Duodenal mucosa (tissue), 2 donors: ENCODE measurements around the gene GPA33.

Source experiments
- H3K27ac ChIP-seq: one replicate; pipeline ENCODE4 v1.7.0; 2013; ENCODE audit warnings: low read depth, low read length
- H3K27me3 ChIP-seq, 2 donors: one replicate each; pipeline ENCODE4 v1.7.0; 2013; ENCODE audit warnings: low read length in 2 of 2, control low read depth in 1 of 2; ENCODE audit not compliant: insufficient read depth in 2 of 2, control insufficient read depth in 1 of 2
- H3K36me3 ChIP-seq, 2 donors: one replicate each; pipeline ENCODE4 v1.7.0; 2013; ENCODE audit warnings: low read length in 2 of 2, control low read depth in 1 of 2; ENCODE audit not compliant: insufficient read depth in 2 of 2, control insufficient read depth in 1 of 2
- H3K4me1 ChIP-seq, 2 donors: one replicate each; pipeline ENCODE4 v1.7.0; 2013; ENCODE audit warnings: low read length in 2 of 2, control low read depth in 1 of 2; ENCODE audit not compliant: insufficient read depth in 2 of 2, control insufficient read depth in 1 of 2
- H3K4me3 ChIP-seq, 2 donors: one replicate each; pipeline ENCODE4 v1.7.0; 2013; ENCODE audit warnings: low read length in 2 of 2, low read depth in 1 of 2
- H3K9ac ChIP-seq, 2 donors: one replicate each; pipeline ENCODE4 v1.7.0; 2013; ENCODE audit warnings: low read length in 2 of 2, low read depth in 1 of 2
- H3K9me3 ChIP-seq, 2 donors: one replicate each; pipeline ENCODE4 v1.7.0; 2013; ENCODE audit warnings: low read length in 2 of 2, control low read depth in 1 of 2; ENCODE audit not compliant: control insufficient read depth in 1 of 2

Gene GPA33

DNA sequence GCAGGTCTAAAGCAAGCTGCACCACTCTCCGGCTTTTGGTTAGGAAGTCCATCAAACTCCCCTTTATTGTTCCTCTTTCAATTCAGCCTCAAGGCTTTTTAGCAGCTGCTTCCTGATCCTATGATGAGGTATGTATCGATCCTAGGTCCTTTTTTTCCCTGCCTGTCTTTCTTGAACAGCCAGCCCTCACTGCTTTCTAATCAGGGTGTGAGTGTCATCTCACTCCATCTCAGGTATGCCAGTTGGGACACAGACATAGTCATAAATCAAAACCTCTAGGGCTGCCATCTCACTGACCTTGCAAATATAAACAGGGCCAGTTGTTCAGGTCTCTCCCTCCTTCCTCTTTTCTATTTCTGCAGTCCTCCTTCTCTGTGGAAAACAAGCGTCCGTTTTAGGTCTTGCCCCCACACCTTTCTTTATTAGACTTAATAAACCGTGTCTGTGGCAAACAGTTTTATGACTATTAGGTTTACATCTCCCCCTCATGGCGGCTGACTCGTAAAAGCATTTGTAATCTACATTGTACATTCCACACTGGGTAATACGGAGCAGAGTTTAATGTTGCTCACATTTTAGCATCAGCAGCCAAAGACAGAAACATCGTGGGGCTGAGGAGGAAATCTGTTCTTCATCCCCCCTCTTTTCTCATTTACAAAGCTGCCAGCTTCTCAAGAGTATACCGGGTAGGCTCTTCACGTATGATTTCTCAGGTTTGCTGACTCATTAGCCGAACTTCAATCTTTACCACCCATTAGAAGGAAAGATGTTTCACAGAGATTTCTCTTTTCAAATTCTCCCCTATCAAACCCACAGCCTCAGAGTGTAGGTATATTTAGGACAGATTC is 15.3 kb upstream of the GPA33 start:
- H3K4me1 ChIP-seq = peaks cover 12 to 13% of the 10 kb centered on the region in 2 donors
- no peaks in the 10 kb centered on the region for H3K9me3 ChIP-seq
- H3K9ac ChIP-seq = peak overlapping the region in 1 of 2 donors; percentile 16
- H3K36me3 ChIP-seq = no peaks in the 10 kb centered on the region
- H3K27me3 ChIP-seq = no peaks in the 10 kb centered on the region
- H3K27ac ChIP-seq = no peak overlapping the region
- H3K4me3 ChIP-seq = no peak overlapping the region

DNA sequence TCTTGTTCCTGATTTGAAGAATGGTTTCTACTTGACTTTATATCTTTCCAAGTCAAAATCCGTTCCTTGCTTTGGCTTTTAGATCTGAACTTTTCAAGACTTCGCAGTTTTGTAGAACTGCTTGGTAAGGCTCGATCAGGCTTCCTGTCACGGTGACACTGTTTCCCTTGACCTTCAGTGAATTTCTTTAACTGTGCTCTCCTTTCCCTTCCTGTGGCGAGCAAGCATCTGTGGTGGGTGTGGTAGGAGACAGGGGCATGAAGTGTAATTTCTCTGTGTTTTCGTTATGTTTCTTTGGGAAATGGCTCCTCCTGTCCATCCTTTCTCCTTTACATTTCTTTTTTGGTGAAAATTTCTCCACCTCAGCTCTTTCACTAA is 14.1 kb upstream of the GPA33 start:
- Histone ChIP-seq H3K9ac (no peak overlapping the region), H3K4me3 (no peak overlapping the region), H3K27me3 (no peaks in the 10 kb centered on the region), H3K36me3 (no peaks in the 10 kb centered on the region), H3K27ac (no peak overlapping the region), H3K4me1 (peaks cover 12 to 15% of the 10 kb centered on the region in 2 donors), H3K9me3 (no peaks in the 10 kb centered on the region)

DNA sequence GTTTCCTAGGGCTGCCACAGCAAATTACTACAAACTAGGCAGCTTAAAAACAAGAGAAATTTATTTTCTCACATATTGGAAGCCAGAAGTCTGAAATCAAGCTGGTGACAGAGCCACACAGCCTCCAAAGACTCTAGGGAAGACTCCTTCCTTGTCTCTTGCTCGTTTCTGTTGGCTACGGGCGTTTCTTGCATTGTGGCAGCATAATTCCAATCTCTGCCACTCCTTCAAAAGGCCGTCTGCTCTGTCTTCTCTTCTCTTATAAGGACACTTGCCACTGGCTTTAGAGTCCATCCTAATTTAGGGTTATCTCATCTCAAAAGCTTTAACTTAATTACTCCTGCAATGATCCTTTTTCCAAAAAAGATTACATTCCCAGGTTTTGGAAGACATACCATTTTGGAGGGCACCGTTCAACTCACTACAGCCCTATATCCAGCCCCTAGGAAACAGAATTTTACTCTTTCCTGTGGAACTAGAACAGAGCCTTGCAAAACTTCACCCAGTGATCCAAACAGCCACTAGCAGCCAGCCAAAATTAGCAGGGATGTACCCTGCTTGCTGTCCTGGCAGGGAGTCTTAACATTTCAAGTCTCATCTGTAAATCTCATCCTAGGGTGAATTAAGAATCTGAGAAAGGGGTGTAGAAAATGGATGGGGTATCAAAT is 12.9 kb upstream of the GPA33 start:
- Histone ChIP-seq H3K9ac (no peak overlapping the region), H3K4me1 (peaks cover 12 to 15% of the 10 kb centered on the region in 2 donors), H3K27me3 (no peaks in the 10 kb centered on the region), H3K27ac (no peak overlapping the region), H3K36me3 (no peaks in the 10 kb centered on the region), H3K9me3 (no peaks in the 10 kb centered on the region), H3K4me3 (no peak overlapping the region)

DNA sequence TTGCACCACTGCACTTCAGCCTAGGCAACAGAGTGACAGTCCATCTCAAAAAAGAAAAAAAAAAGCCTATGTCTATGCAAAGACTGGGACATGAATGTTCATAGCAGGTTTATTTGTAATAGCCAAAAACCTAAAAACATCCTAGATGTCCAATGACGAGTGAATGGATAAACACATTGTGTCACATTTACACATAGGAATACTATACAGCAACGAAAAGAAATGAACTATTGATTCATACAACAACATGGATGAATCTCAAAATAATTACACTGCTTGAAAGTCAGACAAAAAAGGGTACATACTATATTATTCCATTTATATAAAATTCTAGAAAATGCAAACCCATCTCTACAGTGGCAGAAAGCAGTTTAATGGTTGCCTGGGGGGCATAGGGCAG is 11.6 kb upstream of the GPA33 start:
- Histone ChIP-seq H3K4me3 (no peak overlapping the region), H3K9me3 (no peaks in the 10 kb centered on the region), H3K27ac (no peak overlapping the region), H3K36me3 (no peaks in the 10 kb centered on the region), H3K9ac (no peak overlapping the region), H3K4me1 (peaks cover 12 to 15% of the 10 kb centered on the region in 2 donors), H3K27me3 (no peaks in the 10 kb centered on the region)

DNA sequence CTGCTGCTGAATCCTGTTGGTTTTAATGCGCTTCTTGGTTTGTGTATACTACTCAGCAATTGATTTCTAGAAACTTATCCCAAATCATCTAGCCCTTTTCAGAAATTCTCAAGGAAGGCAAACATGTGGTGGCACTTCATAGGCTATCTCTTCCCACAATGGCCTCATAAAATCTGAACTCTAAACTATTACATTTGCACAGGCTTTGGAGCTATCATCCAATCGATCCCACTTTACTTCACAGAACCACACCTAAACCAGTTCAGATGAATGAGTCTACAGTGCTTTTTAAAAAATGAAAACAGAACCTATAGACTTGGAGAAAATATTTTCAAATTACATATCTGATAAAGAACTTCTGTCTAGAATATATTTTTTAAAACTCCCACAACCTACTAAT is 10.6 kb upstream of the GPA33 start:
- Histone ChIP-seq H3K9me3 (no peaks in the 10 kb centered on the region), H3K27me3 (no peaks in the 10 kb centered on the region), H3K4me3 (no peak overlapping the region), H3K9ac (no peak overlapping the region), H3K27ac (no peak overlapping the region), H3K36me3 (no peaks in the 10 kb centered on the region), H3K4me1 (peaks cover 7 to 12% of the 10 kb centered on the region in 2 donors)

DNA sequence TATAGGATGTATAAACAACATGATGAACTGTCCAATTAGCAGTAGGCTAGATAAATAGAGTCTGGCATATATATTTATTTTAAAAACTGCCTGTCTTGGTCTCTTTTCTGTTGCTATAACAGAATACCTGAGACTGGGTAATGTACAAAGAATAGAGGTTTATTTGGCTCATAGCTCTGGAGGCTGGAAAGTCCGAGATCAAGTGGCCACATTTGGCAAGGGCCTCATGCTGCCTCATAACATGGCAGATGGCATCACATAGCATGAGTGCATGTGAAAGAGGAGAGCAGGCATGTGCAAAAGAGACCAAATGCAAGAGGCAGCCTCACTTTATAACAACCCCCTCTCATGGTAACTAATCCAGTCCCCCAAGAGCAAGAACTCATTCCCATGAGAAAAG is 9.7 kb upstream of the GPA33 start:
- Histone ChIP-seq H3K36me3 (no peaks in the 10 kb centered on the region), H3K4me1 (peaks cover 0 to 5% of the 10 kb centered on the region in 2 donors), H3K9ac (no peak overlapping the region), H3K27ac (no peak overlapping the region), H3K9me3 (no peaks in the 10 kb centered on the region), H3K4me3 (no peak overlapping the region), H3K27me3 (no peaks in the 10 kb centered on the region)

DNA sequence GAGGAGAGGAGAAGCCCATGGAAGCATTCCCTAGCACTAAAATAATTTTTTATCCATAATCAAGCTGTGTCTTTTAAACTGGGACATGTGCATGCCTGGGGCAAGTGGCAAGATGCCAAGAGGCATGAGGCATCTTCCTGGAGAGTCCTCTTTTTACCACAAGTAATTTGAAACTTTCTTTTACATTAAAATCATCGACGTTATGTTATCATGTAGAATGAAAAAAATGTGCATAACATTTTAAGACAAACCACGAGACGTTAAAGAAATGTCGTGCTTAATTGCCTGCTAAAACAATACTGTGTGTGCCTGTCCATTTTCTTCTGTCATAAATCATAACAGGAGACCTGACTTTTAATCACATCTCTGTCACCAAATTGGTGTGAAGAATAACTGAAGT is 5.2 kb upstream of the GPA33 start:
- Histone ChIP-seq H3K36me3 (no peaks in the 10 kb centered on the region), H3K9me3 (no peaks in the 10 kb centered on the region), H3K9ac (no peak overlapping the region), H3K27me3 (no peaks in the 10 kb centered on the region), H3K4me3 (no peak overlapping the region), H3K4me1 (peaks cover under 1 to 16% of the 10 kb centered on the region in 2 donors), H3K27ac (no peak overlapping the region)

DNA sequence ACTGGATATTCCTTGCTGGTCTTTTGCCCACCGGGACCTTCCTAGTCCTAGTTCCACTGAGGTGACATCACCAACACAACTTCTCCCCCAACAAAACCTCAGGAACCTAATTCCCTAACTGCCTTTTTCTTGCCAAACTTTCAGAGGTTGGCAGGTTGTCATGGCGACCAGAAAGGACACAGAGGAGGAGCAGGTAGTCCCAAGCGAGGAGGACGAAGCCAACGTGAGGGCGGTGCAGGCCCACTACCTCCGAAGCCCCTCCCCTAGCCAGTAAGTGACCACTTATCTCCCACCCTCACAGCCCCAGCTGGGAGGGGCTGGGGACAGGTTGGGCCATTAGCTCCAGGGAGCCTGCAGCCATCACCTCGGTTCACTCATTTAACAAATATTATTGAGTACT is 4.5 kb upstream of the GPA33 start:
- H3K4me1 ChIP-seq = peaks cover 0 to 19% of the 10 kb centered on the region in 2 donors
- no peak overlapping the region for H3K4me3 ChIP-seq

DNA sequence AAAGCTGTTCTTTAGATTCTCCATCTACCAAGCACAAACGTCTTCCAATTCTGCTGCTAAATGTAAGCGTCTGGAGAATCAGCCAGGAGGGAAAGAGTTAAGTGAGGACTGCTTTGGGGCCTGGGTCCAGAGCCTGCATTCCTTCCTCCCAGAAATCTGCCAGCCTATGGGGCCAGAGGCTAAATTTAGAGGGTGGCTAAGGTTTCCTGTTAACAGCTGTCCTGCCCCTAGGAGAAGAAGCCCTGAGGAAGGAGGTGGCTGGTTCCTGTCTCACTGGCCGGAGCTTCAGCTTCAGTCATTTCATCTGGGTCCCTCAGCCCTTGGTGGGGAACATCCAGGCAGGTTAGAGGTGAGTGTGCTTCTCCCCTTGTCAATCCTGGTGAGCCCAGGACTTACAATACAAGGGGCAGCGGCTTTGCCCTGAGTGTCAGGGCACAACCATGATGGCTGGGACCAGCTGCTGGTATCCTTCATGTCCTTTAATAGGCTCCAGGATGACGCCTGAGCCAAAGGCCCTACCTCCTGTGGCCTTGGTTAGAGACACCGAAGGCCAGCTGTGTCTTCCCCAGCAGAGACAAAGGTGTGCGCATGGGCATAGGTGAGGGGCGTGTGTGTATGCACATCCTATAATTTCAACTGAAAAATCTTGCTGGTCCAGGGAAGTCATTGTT is 3.8 kb upstream of the GPA33 start, which contains the start of gene STYXL2:
Gene STYXL2 (plus strand): TSS at position 230 of the 671 bp plus-strand sequence. CDS start 775 bp downstream, outside the sequence.
- Histone ChIP-seq H3K9me3 (no peaks in the 10 kb centered on the region), H3K27me3 (no peaks in the 10 kb centered on the region), H3K36me3 (no peaks in the 10 kb centered on the region), H3K4me1 (peaks cover 0 to 19% of the 10 kb centered on the region in 2 donors), H3K27ac (no peak within 1 kb of the TSS), H3K9ac (no peak within 1 kb of the TSS), H3K4me3 (no peak within 1 kb of the TSS)

More for the DNA sequence above, 4.5 kb upstream of the GPA33 start:
- no peaks in the 10 kb centered on the region for H3K9me3 ChIP-seq
- no peaks in the 10 kb centered on the region for H3K36me3 ChIP-seq
- H3K27me3 ChIP-seq = no peaks in the 10 kb centered on the region
- H3K9ac ChIP-seq = no peak overlapping the region
- H3K27ac ChIP-seq = no peak overlapping the region

DNA sequence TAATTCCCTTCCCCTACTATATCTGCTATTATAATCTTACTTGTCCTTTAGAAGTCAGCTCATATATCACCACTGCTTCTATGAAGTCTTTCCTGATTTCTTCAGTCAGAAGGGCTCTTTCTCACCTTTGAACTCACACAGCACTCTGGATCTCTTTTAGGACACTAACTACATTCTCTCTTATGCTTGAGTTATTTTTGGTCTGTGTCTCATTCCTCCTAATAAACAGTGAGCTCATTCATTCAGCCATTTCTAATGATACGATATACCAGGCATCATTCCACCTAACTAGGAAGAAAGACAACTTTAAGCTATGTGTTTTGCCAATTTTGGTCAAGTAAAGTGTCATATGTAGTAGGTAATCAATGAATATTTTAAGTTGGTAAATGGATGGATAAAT is 2.5 kb upstream of the GPA33 start:
- peaks cover 7 to 32% of the 10 kb centered on the region in 2 donors for H3K4me1 ChIP-seq
- H3K9me3 ChIP-seq = no peaks in the 10 kb centered on the region
- H3K9ac ChIP-seq = no peak overlapping the region
- H3K36me3 ChIP-seq = no peaks in the 10 kb centered on the region
- H3K27me3 ChIP-seq = no peaks in the 10 kb centered on the region
- H3K27ac ChIP-seq = no peak overlapping the region
- H3K4me3 ChIP-seq = no peak overlapping the region
